ENCODE data around the gene GADD45A.
A peak's percentile ranks its signal among the peaks of the same experiment; 100 is the strongest.
"Not testable (repeated sequence)": the region's sequence is repeated elsewhere in the genome, so short reads cannot be mapped to it uniquely, and the experiment has no call there.

GADD45A gene

GRCh38 chr1:67722292-67722944 is 37.4 kb downstream of the GADD45A start:
- DNase-seq, result no peak

- DNase-seq, result no peak
Measured at GRCh38 chr1:67723126-67723525, 38.1 kb downstream of the GADD45A start.

GRCh38 chr1:67723620-67724019 is 38.6 kb downstream of the GADD45A start:
- no peak for DNase-seq

- DNase-seq, result no peak
Measured at GRCh38 chr1:67724928-67725560, 40.0 kb downstream of the GADD45A start.

- no peak for DNase-seq
Measured at GRCh38 chr1:67726224-67726623, 41.2 kb downstream of the GADD45A start.

- DNase-seq, result no peak
Measured at GRCh38 chr1:67729872-67730271, 44.9 kb downstream of the GADD45A start.

- not testable (repeated sequence) for DNase-seq
Measured at GRCh38 chr1:67730312-67730711, 45.3 kb downstream of the GADD45A start.

- no peak for DNase-seq
Measured at GRCh38 chr1:67731322-67731721, 46.3 kb downstream of the GADD45A start.

- peak; percentile 67 for DNase-seq
Measured at GRCh38 chr1:67732750-67733151, 47.8 kb downstream of the GADD45A start.

GRCh38 chr1:67733681-67734322 is 48.8 kb downstream of the GADD45A start:
- DNase-seq, result peak; percentile 25

- DNase-seq, result no peak
Measured at GRCh38 chr1:67734323-67734690, 49.3 kb downstream of the GADD45A start.

GRCh38 chr1:67735206-67735605 is 50.2 kb downstream of the GADD45A start:
- no peak for DNase-seq

GRCh38 chr1:67735806-67736627 is 51.0 kb downstream of the GADD45A start:
- DNase-seq, result peak; percentile 77

GRCh38 chr1:67736750-67737149 is 51.7 kb downstream of the GADD45A start:
- no peak for DNase-seq

- DNase-seq, result no peak
Measured at GRCh38 chr1:67737875-67738274, 52.9 kb downstream of the GADD45A start.
